Measurements from ENCODE around the gene SYT1. TPM values are rescaled to one million over a fixed set of nuclear protein-coding genes. Genes with fewer than 3 reads are reported as not detected.

SYT1 gene
- total RNA-seq, 1 experiment from 2014 or later, result 15.8 TPM

DNA sequence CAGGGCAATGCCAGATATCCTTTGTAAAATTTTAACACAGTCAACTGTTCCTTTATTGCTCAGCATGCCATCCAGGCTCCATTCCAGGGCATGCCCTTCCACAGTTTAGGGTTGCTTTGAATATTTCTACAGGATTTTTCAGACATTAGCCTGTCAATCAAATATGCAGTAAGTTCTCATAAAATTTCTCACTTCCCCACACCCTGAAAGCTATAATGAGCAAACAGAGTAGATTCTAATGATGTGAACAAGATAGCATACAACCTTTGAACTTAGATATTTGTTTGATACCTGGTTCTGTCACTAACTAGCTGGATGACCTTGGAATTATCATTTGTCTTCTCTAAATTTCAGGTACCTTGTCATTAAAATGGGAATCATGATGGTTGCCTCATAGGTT, 251.2 kb downstream of the SYT1 start:
- Histone ChIP-seq H3K9me3 (ENCODE audit: control insufficient read depth, low read depth, low read length) (no peaks in the 10 kb centered on the region), H3K56ac (ENCODE audit: insufficient read length, low read depth, low read length) (no peak overlapping the region), H3K4ac (ENCODE audit: low read depth, low read length) (no peak overlapping the region), H4K8ac (replicated peaks; ENCODE audit: insufficient read length, low read depth, low read length) (no peak overlapping the region), H2AK5ac (ENCODE audit: insufficient read length, low read length) (no peak overlapping the region), H3K23me2 (ENCODE audit: insufficient read length, low read depth, low read length, poor library complexity, severe bottlenecking) (no peaks in the 10 kb centered on the region), H2BK5ac (ENCODE audit: insufficient read length, low read length) (no peak overlapping the region), H3K27me3 (ENCODE audit: insufficient read depth, low read length) (no peaks in the 10 kb centered on the region), H3K4me1 (ENCODE audit: insufficient read depth, low read length) (peaks cover 3% of the 10 kb centered on the region; the same call in 1 of the 2 replicates), H2BK12ac (ENCODE audit: insufficient read length, low read depth, low read length) (no peak overlapping the region), H3K9ac (ENCODE audit: extremely low read depth, insufficient read length, low read length) (no peak overlapping the region), H4K91ac (ENCODE audit: insufficient read length, low read depth, low read length) (no peak overlapping the region), H2BK120ac (ENCODE audit: low read depth, low read length, poor library complexity, severe bottlenecking) (no peak overlapping the region), H3K79me2 (ENCODE audit: insufficient read depth, low read length) (no peaks in the 10 kb centered on the region), H3T11ph (ENCODE audit: low read length) (no peak overlapping the region), H3K79me1 (ENCODE audit: insufficient read depth, low read depth, low read length, poor library complexity, severe bottlenecking) (no peaks in the 10 kb centered on the region), H3K4me2 (ENCODE audit: insufficient read depth, insufficient read length, low read length) (no peak overlapping the region), H2BK20ac (ENCODE audit: low read depth, low read length, poor library complexity, severe bottlenecking) (no peak overlapping the region), H4K5ac (ENCODE audit: insufficient read length, low read depth, low read length) (no peak overlapping the region), H2BK15ac (ENCODE audit: low read depth, low read length) (no peak overlapping the region), H3K27ac (ENCODE audit: insufficient read length, low read depth, low read length) (no peak overlapping the region), H3K14ac (ENCODE audit: insufficient read depth, low read length) (no peak overlapping the region), H3K23ac (ENCODE audit: insufficient read length, low read depth, low read length) (no peak overlapping the region), H4K20me1 (ENCODE audit: control insufficient read depth, insufficient read depth, insufficient read length) (no peaks in the 10 kb centered on the region), H2AFZ (ENCODE audit: low read length) (no peak overlapping the region), H3K18ac (ENCODE audit: insufficient read length, low read depth, low read length) (no peak overlapping the region)
- Mint-ChIP-seq H3K9me3 (no peaks in the 10 kb centered on the region), H3K36me3 (ENCODE audit: insufficient read depth in 1 of 3, low read depth in 3 of 3) (no peaks in the 10 kb centered on the region), H3K27me3 (ENCODE audit: low read depth) (no peaks in the 10 kb centered on the region), H3K27ac (no peak overlapping the region), H3K4me1 (peaks cover 12 to 28% of the 10 kb centered on the region in 2 experiments), H3K4me3 (no peak overlapping the region)
- TF ChIP-seq, protein P1, sequence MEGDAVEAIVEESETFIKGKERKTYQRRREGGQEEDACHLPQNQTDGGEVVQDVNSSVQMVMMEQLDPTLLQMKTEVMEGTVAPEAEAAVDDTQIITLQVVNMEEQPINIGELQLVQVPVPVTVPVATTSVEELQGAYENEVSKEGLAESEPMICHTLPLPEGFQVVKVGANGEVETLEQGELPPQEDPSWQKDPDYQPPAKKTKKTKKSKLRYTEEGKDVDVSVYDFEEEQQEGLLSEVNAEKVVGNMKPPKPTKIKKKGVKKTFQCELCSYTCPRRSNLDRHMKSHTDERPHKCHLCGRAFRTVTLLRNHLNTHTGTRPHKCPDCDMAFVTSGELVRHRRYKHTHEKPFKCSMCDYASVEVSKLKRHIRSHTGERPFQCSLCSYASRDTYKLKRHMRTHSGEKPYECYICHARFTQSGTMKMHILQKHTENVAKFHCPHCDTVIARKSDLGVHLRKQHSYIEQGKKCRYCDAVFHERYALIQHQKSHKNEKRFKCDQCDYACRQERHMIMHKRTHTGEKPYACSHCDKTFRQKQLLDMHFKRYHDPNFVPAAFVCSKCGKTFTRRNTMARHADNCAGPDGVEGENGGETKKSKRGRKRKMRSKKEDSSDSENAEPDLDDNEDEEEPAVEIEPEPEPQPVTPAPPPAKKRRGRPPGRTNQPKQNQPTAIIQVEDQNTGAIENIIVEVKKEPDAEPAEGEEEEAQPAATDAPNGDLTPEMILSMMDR (conservative IDR thresholded peaks at IDR 0.05), result no peak
- DNase-seq, result no peak

Measured in H9 (cell line).